ENCODE results near the gene SLC4A11.

SLC4A11 gene

DNA sequence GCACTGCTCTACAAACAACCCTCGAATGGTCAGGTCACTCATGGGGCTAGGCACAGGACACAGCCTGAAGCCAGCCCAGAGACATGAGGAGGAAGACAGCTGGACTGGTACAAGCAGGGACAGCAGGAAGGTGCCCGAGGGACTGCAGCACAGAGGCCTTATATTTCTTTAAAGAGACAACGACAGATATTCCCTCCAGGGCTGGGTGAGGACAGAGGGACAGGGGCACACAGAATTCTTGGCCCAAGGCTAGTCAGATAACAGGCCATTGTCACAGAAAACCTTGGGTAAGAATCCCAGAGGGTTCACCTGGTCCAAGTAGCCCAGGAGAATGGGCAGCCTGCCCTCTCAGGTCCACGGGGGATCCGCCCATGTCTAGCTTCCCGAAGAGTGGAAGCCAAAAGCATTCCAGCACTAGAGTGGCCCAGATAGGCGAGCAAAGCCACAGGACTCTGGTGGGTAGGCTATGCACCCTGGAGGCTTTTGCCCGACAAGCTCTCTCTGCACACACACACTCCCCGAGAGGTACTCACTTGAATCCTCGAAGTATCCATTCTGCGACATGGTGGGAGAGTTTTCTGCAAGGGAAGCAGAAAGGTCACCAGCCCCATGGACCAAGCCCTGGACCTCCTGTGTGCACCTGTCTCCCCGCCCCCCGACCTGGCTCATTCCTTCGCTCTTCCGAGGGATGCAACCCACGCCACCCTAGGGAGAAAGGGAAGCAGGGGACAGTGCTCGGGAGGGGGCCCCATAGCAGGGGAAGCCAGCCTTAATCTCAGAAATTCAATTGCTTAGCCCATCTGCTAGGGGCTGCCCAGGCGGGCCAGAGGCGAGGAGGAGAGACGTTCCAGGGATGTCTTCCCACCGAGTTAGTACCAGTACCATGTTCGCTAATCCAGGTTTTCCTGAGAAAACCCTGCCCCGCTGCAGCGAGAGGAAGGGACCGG, 1.7 kb downstream of the SLC4A11 start:
- TF ChIP-seq, protein P1, sequence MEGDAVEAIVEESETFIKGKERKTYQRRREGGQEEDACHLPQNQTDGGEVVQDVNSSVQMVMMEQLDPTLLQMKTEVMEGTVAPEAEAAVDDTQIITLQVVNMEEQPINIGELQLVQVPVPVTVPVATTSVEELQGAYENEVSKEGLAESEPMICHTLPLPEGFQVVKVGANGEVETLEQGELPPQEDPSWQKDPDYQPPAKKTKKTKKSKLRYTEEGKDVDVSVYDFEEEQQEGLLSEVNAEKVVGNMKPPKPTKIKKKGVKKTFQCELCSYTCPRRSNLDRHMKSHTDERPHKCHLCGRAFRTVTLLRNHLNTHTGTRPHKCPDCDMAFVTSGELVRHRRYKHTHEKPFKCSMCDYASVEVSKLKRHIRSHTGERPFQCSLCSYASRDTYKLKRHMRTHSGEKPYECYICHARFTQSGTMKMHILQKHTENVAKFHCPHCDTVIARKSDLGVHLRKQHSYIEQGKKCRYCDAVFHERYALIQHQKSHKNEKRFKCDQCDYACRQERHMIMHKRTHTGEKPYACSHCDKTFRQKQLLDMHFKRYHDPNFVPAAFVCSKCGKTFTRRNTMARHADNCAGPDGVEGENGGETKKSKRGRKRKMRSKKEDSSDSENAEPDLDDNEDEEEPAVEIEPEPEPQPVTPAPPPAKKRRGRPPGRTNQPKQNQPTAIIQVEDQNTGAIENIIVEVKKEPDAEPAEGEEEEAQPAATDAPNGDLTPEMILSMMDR (IDR thresholded peaks at IDR 0.05; ENCODE audit: low read depth, low read length, missing control alignments): no peak
- in situ Hi-C loops (cut with HindIII; ENCODE audit: low sequenced_read_pairs): no loop called here

DNA sequence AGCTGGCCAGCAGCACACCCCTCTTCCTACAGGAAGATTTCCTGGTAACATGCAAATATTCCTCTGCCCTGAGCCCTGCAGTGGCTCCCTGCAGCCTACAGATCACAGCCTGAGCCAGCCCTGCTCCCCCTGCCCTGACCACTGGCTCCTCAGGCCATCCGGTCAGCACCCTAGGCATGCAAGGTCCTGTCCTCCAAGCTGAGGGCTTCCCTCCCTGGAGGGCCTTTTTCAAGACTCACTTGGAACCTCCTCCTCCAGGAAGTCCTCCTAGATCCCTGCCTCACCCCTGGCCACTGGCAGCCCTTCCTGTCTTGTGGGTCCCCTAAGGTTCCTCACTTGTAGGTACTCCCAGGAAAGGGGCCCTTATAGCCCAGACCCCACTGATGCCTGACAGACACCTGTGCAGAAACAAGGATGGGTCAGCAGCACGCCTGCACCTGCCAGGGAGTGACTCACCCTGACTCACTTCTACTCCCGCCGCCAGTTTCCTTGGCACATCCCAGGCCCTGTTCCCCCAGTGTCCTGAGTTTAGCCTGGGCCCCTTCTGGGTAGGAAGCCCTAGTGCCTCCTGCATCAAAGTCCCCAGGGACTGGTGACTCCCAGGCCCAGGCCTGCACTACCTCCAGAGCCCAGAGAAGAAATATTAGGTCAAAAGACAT, 3.2 kb downstream of the SLC4A11 start:
- no peak for DNase-seq (ENCODE audit: low read depth)
- H3K4me3 ChIP-seq (ENCODE audit: low read depth, low read length): no peak overlapping the region
- TF ChIP-seq, protein P1 (IDR thresholded peaks at IDR 0.05; ENCODE audit: low read depth, low read length, missing control alignments): no peak
- in situ Hi-C loops (cut with HindIII; ENCODE audit: low sequenced_read_pairs): no loop called here

More for the DNA sequence above, 1.7 kb downstream of the SLC4A11 start:
- H3K4me3 ChIP-seq (ENCODE audit: low read depth, low read length): no peak overlapping the region
- DNase-seq (ENCODE audit: low read depth): no peak

DNA sequence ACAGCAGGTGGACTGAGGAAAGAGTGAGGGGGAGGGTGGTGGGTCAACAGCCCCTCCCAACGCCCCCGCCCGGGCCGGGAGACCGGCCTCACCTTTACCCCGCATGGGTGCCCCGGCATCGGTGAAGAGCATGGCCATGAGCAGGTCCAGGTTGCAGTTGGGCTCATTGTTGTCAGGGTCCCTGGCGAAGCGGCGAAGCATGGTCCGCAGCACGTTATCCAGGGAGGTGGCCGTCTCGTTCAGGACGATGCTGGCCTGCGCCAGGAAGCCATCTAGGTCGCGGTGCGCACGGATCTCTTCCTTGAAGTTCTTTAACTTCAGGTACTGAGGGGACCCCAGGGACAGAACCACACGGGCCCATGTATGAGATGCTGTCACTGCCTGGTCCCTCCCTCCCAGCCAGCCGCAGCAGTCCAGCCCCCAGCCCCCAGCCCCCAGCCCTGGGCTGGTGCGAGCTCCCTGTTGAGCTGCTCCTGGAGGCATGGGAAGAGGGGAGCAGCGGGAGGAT, 4.9 kb downstream of the SLC4A11 start:
- in situ Hi-C loops (cut with HindIII; ENCODE audit: low sequenced_read_pairs): no loop called here
- DNase-seq (ENCODE audit: low read depth): no peak
- no peak overlapping the region for H3K4me3 ChIP-seq (ENCODE audit: low read depth, low read length)
- TF ChIP-seq, protein P1 (IDR thresholded peaks at IDR 0.05; ENCODE audit: low read depth, low read length, missing control alignments): no peak

DNA sequence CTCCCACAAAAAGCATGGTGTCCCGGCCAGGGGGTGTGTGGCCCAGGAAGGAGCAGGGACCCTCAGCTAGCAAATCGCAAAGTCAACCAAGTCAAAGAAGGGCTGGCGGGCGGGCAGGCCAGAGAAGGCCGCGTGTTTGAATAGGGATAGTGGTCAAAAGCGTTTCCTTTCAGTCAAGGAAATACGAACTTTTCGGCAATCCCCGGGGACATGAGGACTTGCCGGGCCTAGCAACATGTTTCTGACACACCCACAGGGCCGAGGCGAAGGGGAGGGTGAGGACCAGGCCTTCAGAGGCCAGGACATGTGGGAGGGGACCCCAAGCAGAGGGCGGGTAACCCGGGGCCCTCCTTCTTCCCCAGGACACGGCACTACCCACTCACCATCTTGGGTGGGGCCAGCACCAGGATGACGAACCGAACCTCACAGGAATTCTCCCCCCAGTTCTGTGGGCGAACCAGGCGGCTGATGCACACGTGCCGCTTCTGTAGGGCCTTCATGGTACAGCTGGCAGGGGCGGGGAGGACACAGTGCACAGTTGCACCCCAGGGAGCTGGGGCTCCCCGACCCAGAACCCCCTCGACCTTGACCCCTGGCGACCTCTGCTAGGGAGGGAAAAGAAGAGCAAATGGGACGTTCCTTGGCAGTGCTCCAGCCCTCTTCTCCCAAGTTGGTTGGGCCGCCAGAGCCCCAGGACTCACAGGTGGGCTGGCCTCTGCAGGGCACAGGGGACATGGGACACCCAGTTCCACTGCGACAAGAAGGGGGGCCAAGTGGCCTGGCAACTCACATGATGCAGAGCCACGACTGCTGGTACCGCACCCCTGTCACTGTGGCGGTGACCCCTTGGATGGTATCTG, 5.6 kb downstream of the SLC4A11 start:
- in situ Hi-C loops (cut with HindIII; ENCODE audit: low sequenced_read_pairs): no loop called here
- TF ChIP-seq, protein P1 (IDR thresholded peaks at IDR 0.05; ENCODE audit: low read depth, low read length, missing control alignments): no peak
- no peak overlapping the region for H3K4me3 ChIP-seq (ENCODE audit: low read depth, low read length)
- no peak for DNase-seq (ENCODE audit: low read depth)

DNA sequence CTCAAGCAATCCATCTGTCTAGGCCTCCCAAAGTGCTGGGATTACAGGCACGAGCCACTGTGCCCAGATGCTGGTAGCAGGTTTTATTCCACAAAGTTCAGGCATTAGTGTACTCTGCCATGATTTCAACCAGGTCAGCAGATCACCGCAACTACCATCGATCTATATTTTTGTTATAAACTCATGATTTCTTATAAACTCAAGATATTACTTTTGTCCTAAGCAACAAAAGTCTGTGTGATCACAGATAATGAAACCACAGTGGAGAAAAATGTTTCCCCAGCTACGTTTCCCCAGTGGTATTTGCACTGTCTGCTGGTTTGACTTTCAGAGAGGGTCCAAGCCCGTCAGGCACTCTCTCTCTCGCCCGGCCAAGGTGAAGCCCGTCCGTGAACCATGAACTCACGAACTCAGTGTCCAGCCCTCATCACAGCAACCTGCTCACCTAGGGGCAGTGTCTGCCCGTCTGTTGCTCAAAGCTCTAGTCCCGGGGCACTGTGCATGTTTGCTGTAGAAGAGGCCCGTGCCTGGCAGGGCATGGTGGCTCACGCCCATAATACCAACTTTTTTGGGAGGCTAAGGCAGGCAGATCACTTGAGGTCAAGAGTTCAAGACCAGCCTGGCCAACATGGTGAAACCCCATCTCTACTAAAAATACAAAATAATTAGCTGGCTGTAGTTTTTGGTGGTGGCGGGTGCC, 7.0 kb downstream of the SLC4A11 start:
- TF ChIP-seq, protein P1 (IDR thresholded peaks at IDR 0.05; ENCODE audit: low read depth, low read length, missing control alignments): no peak
- DNase-seq (ENCODE audit: low read depth): no peak
- in situ Hi-C loops (cut with HindIII; ENCODE audit: low sequenced_read_pairs): no loop called here
- no peak overlapping the region for H3K4me3 ChIP-seq (ENCODE audit: low read depth, low read length)
